Smooth muscle cell (in vitro differentiated cells): Measurements from ENCODE around the gene SART1. TPM values are rescaled to one million over a fixed set of nuclear protein-coding genes. Genes with fewer than 3 reads are reported as not detected.

Experiments used
- polyA plus RNA-seq: library from polyadenylated mRNA; unstranded; fragments of >200 nt; fragmentation: Nextera tagmentation; extraction: Ambion mirVana; gene quantifications from 2 replicates; pipeline ENCODE4 v1.2.1, GENCODE V29; 2016
- total RNA-seq: library from RNA; depleted of rRNA; stranded (reverse); fragments of >200 nt; gene quantifications from 2 replicates; pipeline ENCODE4 v1.2.3, GENCODE V29; 2014

The SART1 gene
- total and polyA plus RNA-seq, 2 experiments from 2014 or later, result 22.5 to 62.5 TPM

Other genes starting within 250 kb of the SART1 start
- gene KAT5, start 249.5 kb upstream of the SART1 start, total RNA-seq, result 37.0 and 40.1 TPM in 2 replicates
- 38.8 and 45.1 TPM in 2 replicates for gene KAT5, start 249.5 kb upstream of the SART1 start, polyA plus RNA-seq
- 20.9 and 30.0 TPM in 2 replicates for gene RNASEH2C, start 240.9 kb upstream of the SART1 start, total RNA-seq
- gene RNASEH2C, start 240.9 kb upstream of the SART1 start, polyA plus RNA-seq, result 51.7 and 56.8 TPM in 2 replicates
- gene AP5B1, start 180.8 kb upstream of the SART1 start, total RNA-seq, result 5.4 and 6.2 TPM in 2 replicates
- 7.7 and 11.6 TPM in 2 replicates for gene AP5B1, start 180.8 kb upstream of the SART1 start, polyA plus RNA-seq
- gene OVOL1, start 174.7 kb upstream of the SART1 start, total RNA-seq, result 7.8 and 8.3 TPM in 2 replicates
- gene OVOL1, start 174.7 kb upstream of the SART1 start, polyA plus RNA-seq, result 3.1 and 16.8 TPM in 2 replicates
- gene SNX32, start 127.8 kb upstream of the SART1 start, total RNA-seq, result 0.63 and 1.2 TPM in 2 replicates
- 1.1 and 3.3 TPM in 2 replicates for gene SNX32, start 127.8 kb upstream of the SART1 start, polyA plus RNA-seq
- 1,233 and 1,255 TPM in 2 replicates for gene CFL1, start 103.6 kb upstream of the SART1 start, total RNA-seq
- gene CFL1, start 103.6 kb upstream of the SART1 start, polyA plus RNA-seq, result 3,052 and 3,080 TPM in 2 replicates
- 21.7 and 35.1 TPM in 2 replicates for gene MUS81, start 101.3 kb upstream of the SART1 start, total RNA-seq
- 39.6 and 61.1 TPM in 2 replicates for gene MUS81, start 101.3 kb upstream of the SART1 start, polyA plus RNA-seq
- 99.7 and 103 TPM in 2 replicates for gene EFEMP2, start 88.9 kb upstream of the SART1 start, total RNA-seq
- gene EFEMP2, start 88.9 kb upstream of the SART1 start, polyA plus RNA-seq, result 328 and 362 TPM in 2 replicates
- gene CTSW, start 81.9 kb upstream of the SART1 start, total RNA-seq, result not detected in 2 replicates
- 0.52 TPM in 1 of 2 replicates, not detected in the other for gene CTSW, start 81.9 kb upstream of the SART1 start, polyA plus RNA-seq
- 109 and 118 TPM in 2 replicates for gene FIBP, start 73.3 kb upstream of the SART1 start, total RNA-seq
- gene FIBP, start 73.3 kb upstream of the SART1 start, polyA plus RNA-seq, result 111 and 114 TPM in 2 replicates
- 15.7 and 19.5 TPM in 2 replicates for gene CCDC85B, start 71.1 kb upstream of the SART1 start, total RNA-seq
- 55.7 and 80.4 TPM in 2 replicates for gene CCDC85B, start 71.1 kb upstream of the SART1 start, polyA plus RNA-seq
- 12.5 and 15.8 TPM in 2 replicates for gene FOSL1, start 61.3 kb upstream of the SART1 start, total RNA-seq
- 26.1 and 49.8 TPM in 2 replicates for gene FOSL1, start 61.3 kb upstream of the SART1 start, polyA plus RNA-seq
- gene C11orf68, start 42.7 kb upstream of the SART1 start, total RNA-seq, result 32.0 and 41.2 TPM in 2 replicates
- 90.8 and 99.5 TPM in 2 replicates for gene C11orf68, start 42.7 kb upstream of the SART1 start, polyA plus RNA-seq
- 73.9 and 79.3 TPM in 2 replicates for gene DRAP1, start 42.3 kb upstream of the SART1 start, total RNA-seq
- gene DRAP1, start 42.3 kb upstream of the SART1 start, polyA plus RNA-seq, result 276 and 278 TPM in 2 replicates
- 0.27 TPM in 1 of 2 replicates, not detected in the other for gene TSGA10IP, start 16.3 kb upstream of the SART1 start, total RNA-seq
- gene TSGA10IP, start 16.3 kb upstream of the SART1 start, polyA plus RNA-seq, result 1.5 TPM in 2 replicates
- 29.3 and 32.0 TPM in 2 replicates for gene EIF1AD, start 40.4 kb downstream of the SART1 start, total RNA-seq
- 26.6 and 29.3 TPM in 2 replicates for gene EIF1AD, start 40.4 kb downstream of the SART1 start, polyA plus RNA-seq
- 42.9 and 61.7 TPM in 2 replicates for gene BANF1, start 40.8 kb downstream of the SART1 start, total RNA-seq
- gene BANF1, start 40.8 kb downstream of the SART1 start, polyA plus RNA-seq, result 269 and 274 TPM in 2 replicates
- 54.1 and 97.0 TPM in 2 replicates for gene CST6, start 50.3 kb downstream of the SART1 start, total RNA-seq
- 37.6 and 118 TPM in 2 replicates for gene CST6, start 50.3 kb downstream of the SART1 start, polyA plus RNA-seq
- not detected in 2 replicates for gene CATSPER1, start 64.7 kb downstream of the SART1 start, total RNA-seq
- gene CATSPER1, start 64.7 kb downstream of the SART1 start, polyA plus RNA-seq, result 0.55 and 1.7 TPM in 2 replicates
- gene GAL3ST3, start 87.4 kb downstream of the SART1 start, total RNA-seq, result 0.27 TPM in 1 of 2 replicates, not detected in the other
- gene GAL3ST3, start 87.4 kb downstream of the SART1 start, polyA plus RNA-seq, result 0.23 TPM in 1 of 2 replicates, not detected in the other
- 104 and 125 TPM in 2 replicates for gene SF3B2, start 90.6 kb downstream of the SART1 start, total RNA-seq
- gene SF3B2, start 90.6 kb downstream of the SART1 start, polyA plus RNA-seq, result 182 and 203 TPM in 2 replicates
- 48.0 and 87.6 TPM in 2 replicates for gene PACS1, start 108.5 kb downstream of the SART1 start, total RNA-seq
- 139 and 140 TPM in 2 replicates for gene PACS1, start 108.5 kb downstream of the SART1 start, polyA plus RNA-seq